GM23248 (cell line): Measurements from ENCODE around the gene DHRS1. TPM values are rescaled to one million over a fixed set of nuclear protein-coding genes. Genes with fewer than 3 reads are reported as not detected.

Source experiments
- DNase-seq: peaks from one replicate; pipeline ENCODE4 v3.0.0-alpha.2; 2015
- H2AFZ ChIP-seq: fragments of 200-600 bp; sonication (generic); 2 replicates; pipeline ENCODE4 v1.6.1; 2016; ENCODE audit warnings: antibody characterized with exemption
- H3F3A ChIP-seq: fragments of 200-600 bp; sonication (generic); 2 replicates; pipeline ENCODE4 v1.6.1; 2016; ENCODE audit warnings: mild to moderate bottlenecking, antibody characterized with exemption, mixed run types; ENCODE audit not compliant: insufficient read depth
- H3K27ac ChIP-seq: fragments of 200-600 bp; sonication (generic); 2 replicates; pipeline ENCODE4 v1.5.1; 2016; ENCODE audit warnings: mild to moderate bottlenecking
- H3K27me3 ChIP-seq: fragments of 200-600 bp; sonication (generic); replicated peaks from 2 replicates; pipeline ENCODE4 v1.6.1; 2016; ENCODE audit warnings: mild to moderate bottlenecking; ENCODE audit not compliant: insufficient read depth
- H3K36me3 ChIP-seq: fragments of 200-600 bp; sonication (generic); 2 replicates; pipeline ENCODE4 v1.6.1; 2016; ENCODE audit warnings: low read depth, mild to moderate bottlenecking
- H3K4me1 ChIP-seq: fragments of 200-600 bp; sonication (generic); 2 replicates; pipeline ENCODE4 v1.6.1; 2016; ENCODE audit warnings: mild to moderate bottlenecking; ENCODE audit not compliant: insufficient read depth
- H3K4me2 ChIP-seq: fragments of 200-600 bp; sonication (generic); one replicate; pipeline ENCODE4 v1.6.1; 2016; ENCODE audit warnings: mild to moderate bottlenecking; ENCODE audit not compliant: unreplicated experiment
- H3K4me3 ChIP-seq: fragments of 200-600 bp; sonication (generic); 2 replicates; pipeline ENCODE4 v1.5.1; 2016; ENCODE audit warnings: mild to moderate bottlenecking
- H3K79me2 ChIP-seq: fragments of 200-600 bp; sonication (generic); 2 replicates; pipeline ENCODE4 v1.6.1; 2016; ENCODE audit warnings: mild to moderate bottlenecking; ENCODE audit not compliant: insufficient read depth
- H3K9ac ChIP-seq: fragments of 200-600 bp; sonication (generic); 2 replicates; pipeline ENCODE4 v1.6.1; 2016; ENCODE audit warnings: mild to moderate bottlenecking
- H3K9me2 ChIP-seq: fragments of 200-600 bp; sonication (generic); 2 replicates; pipeline ENCODE4 v1.6.1; 2016; ENCODE audit warnings: mixed run types, mild to moderate bottlenecking, moderate library complexity; ENCODE audit not compliant: insufficient read depth
- H3K9me3 ChIP-seq: fragments of 200-600 bp; sonication (generic); one replicate; pipeline ENCODE4 v1.6.1; 2017; ENCODE audit warnings: low read depth
- H4K20me1 ChIP-seq: fragments of 200-600 bp; sonication (generic); 2 replicates; pipeline ENCODE4 v1.6.0; 2016; ENCODE audit not compliant: insufficient read depth
- EZH2 ChIP-seq: fragments of 200-600 bp; sonication (generic); IDR thresholded peaks from 2 replicates; pipeline ENCODE4 v1.6.1; 2018; ENCODE audit warnings: antibody characterized with exemption, mild to moderate bottlenecking; ENCODE audit not compliant: insufficient read depth, poor library complexity, severe bottlenecking
- EZH2phosphoT487 ChIP-seq: fragments of 200-600 bp; sonication (generic); IDR thresholded peaks from 2 replicates; pipeline ENCODE4 v1.6.1; 2018; ENCODE audit warnings: antibody characterized with exemption, moderate library complexity, mild to moderate bottlenecking, low read depth; ENCODE audit not compliant: insufficient read depth
- WGBS, 2 experiments: methylation state at CpG; one replicate each; pipeline ENCODE4 v1.1.6; 2015 to 2017; ENCODE audit warnings: low lambda C conversion rate in 2 of 2, low coverage in 1 of 2; ENCODE audit errors: missing lambda C conversion rate in 2 of 2; 5-methylcytosine and 5-hydroxymethylcytosine counted together
- in situ Hi-C: fragments of 300-500 bp; cut with MboI; formaldehyde crosslinking; loops from 2 replicates; pipeline ENCODE4 v1.15.0; 2020
- polyA plus RNA-seq: library from polyadenylated mRNA; unstranded; fragments of >200 nt; fragmentation: Nextera tagmentation; extraction: Ambion mirVana; gene quantifications from 2 replicates; pipeline ENCODE4 v1.2.1, GENCODE V29; 2016
- total RNA-seq: library from RNA; depleted of rRNA; stranded (reverse); fragments of >200 nt; shearing (Covaris generic); gene quantifications from 2 replicates; pipeline ENCODE4 v1.2.3, GENCODE V29; 2014

Gene DHRS1
- total and polyA plus RNA-seq, 2 experiments from 2014 or later, result 12.8 to 31.0 TPM

- Histone ChIP-seq H3K79me2 (no peaks in the 10 kb centered on the region), H3K27me3 (no peaks in the 10 kb centered on the region), H2AFZ (no peak overlapping the region), H3K4me2 (no peak overlapping the region), H3K27ac (no peak overlapping the region), H3K4me3 (no peak overlapping the region), H3K9me3 (no peaks in the 10 kb centered on the region), H3K9ac (no peak overlapping the region), H3K4me1 (peaks cover 28% of the 10 kb centered on the region), H3K36me3 (no peaks in the 10 kb centered on the region), H3F3A (peaks cover 14% of the 10 kb centered on the region), H4K20me1 (no peaks in the 10 kb centered on the region), H3K9me2 (no peaks in the 10 kb centered on the region)
- WGBS, 2 experiments, result 83 to 93% methylated on average over 5 of the region's 5 CpGs
- TF ChIP-seq EZH2 (no peak), EZH2phosphoT487 (no peak)
- in situ Hi-C loops, result no loop called here
- DNase-seq, result no peak
Measured at GRCh38 chr14:24314377-24315193, 15.0 kb upstream of the DHRS1 start.

- DNase-seq, result no peak
Measured at GRCh38 chr14:24313913-24314312, 14.3 kb upstream of the DHRS1 start.

GRCh38 chr14:24312736-24313507 is 13.3 kb upstream of the DHRS1 start:
- no peak for DNase-seq
- peaks cover 21% of the 10 kb centered on the region for H3F3A ChIP-seq
- H4K20me1 ChIP-seq, result no peaks in the 10 kb centered on the region
- WGBS, 2 experiments, result 90 to 92% methylated on average over 9 of the region's 9 CpGs
- H3K4me3 ChIP-seq, result no peak overlapping the region
- H3K27ac ChIP-seq, result no peak overlapping the region
- H3K79me2 ChIP-seq, result no peaks in the 10 kb centered on the region
- H2AFZ ChIP-seq, result no peak overlapping the region
- no peak for TF ChIP-seq EZH2
- TF ChIP-seq EZH2phosphoT487, result no peak
- in situ Hi-C loops, result no loop called here
- H3K9ac ChIP-seq, result no peak overlapping the region
- H3K4me2 ChIP-seq, result no peak overlapping the region
- H3K36me3 ChIP-seq, result no peaks in the 10 kb centered on the region
- H3K9me3 ChIP-seq, result no peaks in the 10 kb centered on the region
- no peaks in the 10 kb centered on the region for H3K27me3 ChIP-seq
- peaks cover 28% of the 10 kb centered on the region for H3K4me1 ChIP-seq
- H3K9me2 ChIP-seq, result no peaks in the 10 kb centered on the region

More at GRCh38 chr14:24313913-24314312, 14.3 kb upstream of the DHRS1 start:
- TF ChIP-seq EZH2, result no peak
- TF ChIP-seq EZH2phosphoT487, result no peak
- in situ Hi-C loops, result no loop called here
- H3K27me3 ChIP-seq, result no peaks in the 10 kb centered on the region
- no peaks in the 10 kb centered on the region for H3K9me2 ChIP-seq
- no peaks in the 10 kb centered on the region for H4K20me1 ChIP-seq
- peaks cover 20% of the 10 kb centered on the region for H3F3A ChIP-seq
- no peak overlapping the region for H3K27ac ChIP-seq
- no peaks in the 10 kb centered on the region for H3K36me3 ChIP-seq
- peaks cover 28% of the 10 kb centered on the region for H3K4me1 ChIP-seq
- H3K4me3 ChIP-seq, result no peak overlapping the region
- H2AFZ ChIP-seq, result no peak overlapping the region
- H3K79me2 ChIP-seq, result no peaks in the 10 kb centered on the region
- H3K4me2 ChIP-seq, result no peak overlapping the region
- no peaks in the 10 kb centered on the region for H3K9me3 ChIP-seq
- no peak overlapping the region for H3K9ac ChIP-seq
- WGBS, 2 experiments, result 83 to 92% methylated on average over 2 of the region's 2 CpGs

- Histone ChIP-seq H3K27me3 (no peaks in the 10 kb centered on the region), H3K27ac (no peak overlapping the region), H3K4me3 (no peak overlapping the region), H3K36me3 (no peaks in the 10 kb centered on the region), H2AFZ (peak overlapping the region; percentile 66; the same call in 1 of the 2 replicates), H3K4me2 (peak overlapping the region; percentile 27), H3K9me2 (no peaks in the 10 kb centered on the region), H3K4me1 (peaks cover 22% of the 10 kb centered on the region), H3K9me3 (no peaks in the 10 kb centered on the region), H3F3A (peaks cover 12% of the 10 kb centered on the region), H3K9ac (0 out of 2 replicates have a peak overlapping the region, but pooled peaks have one; percentile 52), H4K20me1 (no peaks in the 10 kb centered on the region), H3K79me2 (no peaks in the 10 kb centered on the region)
- WGBS, 2 experiments, result 94 to 100% methylated on average over 1 of the region's 1 CpG
- TF ChIP-seq EZH2phosphoT487, result no peak
- no peak for TF ChIP-seq EZH2
- in situ Hi-C loops, result no loop called here
- peak; percentile 68 for DNase-seq
Measured at GRCh38 chr14:24311837-24312615, 12.4 kb upstream of the DHRS1 start.
